ENCODE measurements around the gene CEP63. TPM values are rescaled to one million over a fixed set of nuclear protein-coding genes. Genes with fewer than 3 reads are reported as not detected.

Gene CEP63
- total and polyA plus RNA-seq, 2 of the 8 experiments (the other 6 are each of a cell fraction or from before 2014, with no cell fraction given): 5.3 to 18.2 TPM

GRCh38 chr3:134525293-134525692, 39.4 kb downstream of the CEP63 start (continued):
- no peak for TF ChIP-seq CHD7 (IDR thresholded peaks at IDR 0.05; ENCODE audit: insufficient replicate concordance, low read length)
- no peak for TF ChIP-seq NANOG (IDR thresholded peaks at IDR 0.05; ENCODE audit: insufficient read depth, low read depth, low read length, poor library complexity, severe bottlenecking)
- TF ChIP-seq CBX5 (IDR thresholded peaks at IDR 0.05; ENCODE audit: low read depth, low read length): no peak

Measured in H1 (cell line).